Ovary (tissue), 10 donors: Measurements from ENCODE around the gene MGME1. TPM values are rescaled to one million over a fixed set of nuclear protein-coding genes. Genes with fewer than 3 reads are reported as not detected.
A peak's percentile ranks its signal among the peaks of the same experiment; 100 is the strongest.

Source experiments
- DNase-seq, 5 donors: peaks; one replicate each; pipeline ENCODE4 v3.0.0-alpha.2; 2019 to 2020
- H3K27ac ChIP-seq, 2 donors: fragments of 200-600 bp; one replicate each; pipeline versions ENCODE4 v1.5.1 to v1.8.0; 2019 to 2022
- H3K27me3 ChIP-seq: fragments of 200-600 bp; one replicate; pipeline ENCODE4 v1.8.0; 2022
- H3K36me3 ChIP-seq: fragments of 200-600 bp; sonication (generic); one replicate; pipeline ENCODE4 v1.5.1; 2019
- H3K4me1 ChIP-seq: one replicate; pipeline ENCODE4 v1.8.1; 2013; ENCODE audit warnings: mild to moderate bottlenecking, moderate library complexity; ENCODE audit not compliant: insufficient read depth
- H3K4me3 ChIP-seq: fragments of 200-600 bp; sonication (generic); one replicate; pipeline ENCODE4 v1.5.1; 2017
- H3K9me3 ChIP-seq, 2 donors: fragments of 200-600 bp in 1 of 2; sonication (generic) in 1 of 2; one replicate each; pipeline versions ENCODE4 v1.5.1 to v1.8.1; 2013 to 2019; ENCODE audit warnings: mild to moderate bottlenecking in 1 of 2, moderate library complexity in 1 of 2
- EP300 ChIP-seq: sonication (generic); formaldehyde crosslinking; IDR thresholded peaks from one replicate; pipeline ENCODE4 v1.6.1; 2017; ENCODE audit warnings: antibody characterized with exemption
- POLR2A ChIP-seq: fragments of 450-650 bp; IDR thresholded peaks from one replicate; pipeline ENCODE4 v1.6.1; 2017; ENCODE audit warnings: antibody characterized with exemption, mild to moderate bottlenecking, moderate library complexity
- whole genome bisulfite sequencing, 3 donors: extraction: QIAGEN DNeasy Blood & Tissue Kit in 1 of 3; methylation state at CpG; one replicate each; pipeline versions ENCODE4 v1.1.5 to v1.1.7; 2013 to 2017; 5-methylcytosine and 5-hydroxymethylcytosine counted together
- intact Hi-C, 4 donors: fragments of 100-400 bp; cut with DNase I; formaldehyde crosslinking; loops; one replicate each; pipeline versions ENCODE4 v1.11.0 to v1.15.1; 2022 to 2023
- long read RNA-seq, 3 donors: library from polyadenylated mRNA in 2 of 3; unstranded in 2 of 3; transcript quantifications; one replicate each; pipeline ENCODE4 v2.0.0 and lab custom pipeline, GENCODE V29; 2021 to 2026
- polyA plus RNA-seq, 2 donors: library from polyadenylated mRNA; stranded (reverse); fragments of 200-250 nt in 1 of 2; fragments of 350-450 nt in 1 of 2; fragmentation: Illumina TruSeq in 1 of 2; extraction: RNeasy Lipid Tissue Mini Kit (QIAGEN cat#74804) in 1 of 2; gene quantifications; one replicate each; pipeline ENCODE4 v1.2.3, GENCODE V29; 2013 to 2014
- total RNA-seq, 7 donors: library from RNA; depleted of rRNA in 2 of 7; stranded (reverse); fragments of >200 nt in 2 of 7; fragmentation: NEBNext Ultra II Directional in 3 of 7; extraction: Animal tissue kit (Norgen Biotek cat#: 25700) in 3 of 7; gene quantifications; one replicate each; pipeline versions ENCODE4 v1.1.0 to v1.2.4, GENCODE V29; 2016 to 2023
- TF ChIP-seq, protein P1 (sequence below), 3 donors: fragments of 450-650 bp in 2 of 3; fragments of 200-600 bp in 1 of 3; IDR thresholded peaks; one replicate each; pipeline versions ENCODE4 v1.5.1 to v1.8.0; 2016 to 2022; ENCODE audit warnings: antibody characterized with exemption in 3 of 3, mild to moderate bottlenecking in 1 of 3
- donor health status: DM: no; HTN: no; CAD: no; lungs with moderate emphysema.
- donor health status: DM: no; HTN: no; CAD: no.
- donor health status: Bipolar disorder and iron deficiency.
- donor health status: DM: yes; HTN: yes; CAD: no.
- donor health status: DM: no; HTN: no; CAD: no.
- donor health status: DM: yes; HTN: yes; CAD: no.

The MGME1 gene, protein sequence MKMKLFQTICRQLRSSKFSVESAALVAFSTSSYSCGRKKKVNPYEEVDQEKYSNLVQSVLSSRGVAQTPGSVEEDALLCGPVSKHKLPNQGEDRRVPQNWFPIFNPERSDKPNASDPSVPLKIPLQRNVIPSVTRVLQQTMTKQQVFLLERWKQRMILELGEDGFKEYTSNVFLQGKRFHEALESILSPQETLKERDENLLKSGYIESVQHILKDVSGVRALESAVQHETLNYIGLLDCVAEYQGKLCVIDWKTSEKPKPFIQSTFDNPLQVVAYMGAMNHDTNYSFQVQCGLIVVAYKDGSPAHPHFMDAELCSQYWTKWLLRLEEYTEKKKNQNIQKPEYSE
- total RNA-seq (10 to 100 TPM in 1 of 7 donors, 1 to 10 TPM in 6; 5.1 to 11.9 (median 8.3) TPM), polyA plus RNA-seq (10 to 100 TPM in 1 of 2 donors, 1 to 10 TPM in 1; 7.8 to 11.5 TPM)
- long read RNA-seq, donor 1, transcript MGME1-203 (5 exons, 2,336 nt), result major isoform, 30 of 48 reads
- long read RNA-seq, donor 1, partial matches to known transcripts, result 4 of 48 reads
- long read RNA-seq, donor 1, other reads (novel, unspliced or antisense), result 12 of 48 reads
- long read RNA-seq, donor 2, transcript MGME1-203 (5 exons, 2,336 nt), result major isoform, 16 of 18 reads
- long read RNA-seq, donor 2, partial matches to known transcripts, result 0 of 18 reads
- long read RNA-seq, donor 2, other reads (novel, unspliced or antisense), result 0 of 18 reads
- long read RNA-seq, donor 3, partial matches to known transcripts, result 3 of 8 reads
- long read RNA-seq, donor 3, other reads (novel, unspliced or antisense), result 1 of 8 reads

DNA sequence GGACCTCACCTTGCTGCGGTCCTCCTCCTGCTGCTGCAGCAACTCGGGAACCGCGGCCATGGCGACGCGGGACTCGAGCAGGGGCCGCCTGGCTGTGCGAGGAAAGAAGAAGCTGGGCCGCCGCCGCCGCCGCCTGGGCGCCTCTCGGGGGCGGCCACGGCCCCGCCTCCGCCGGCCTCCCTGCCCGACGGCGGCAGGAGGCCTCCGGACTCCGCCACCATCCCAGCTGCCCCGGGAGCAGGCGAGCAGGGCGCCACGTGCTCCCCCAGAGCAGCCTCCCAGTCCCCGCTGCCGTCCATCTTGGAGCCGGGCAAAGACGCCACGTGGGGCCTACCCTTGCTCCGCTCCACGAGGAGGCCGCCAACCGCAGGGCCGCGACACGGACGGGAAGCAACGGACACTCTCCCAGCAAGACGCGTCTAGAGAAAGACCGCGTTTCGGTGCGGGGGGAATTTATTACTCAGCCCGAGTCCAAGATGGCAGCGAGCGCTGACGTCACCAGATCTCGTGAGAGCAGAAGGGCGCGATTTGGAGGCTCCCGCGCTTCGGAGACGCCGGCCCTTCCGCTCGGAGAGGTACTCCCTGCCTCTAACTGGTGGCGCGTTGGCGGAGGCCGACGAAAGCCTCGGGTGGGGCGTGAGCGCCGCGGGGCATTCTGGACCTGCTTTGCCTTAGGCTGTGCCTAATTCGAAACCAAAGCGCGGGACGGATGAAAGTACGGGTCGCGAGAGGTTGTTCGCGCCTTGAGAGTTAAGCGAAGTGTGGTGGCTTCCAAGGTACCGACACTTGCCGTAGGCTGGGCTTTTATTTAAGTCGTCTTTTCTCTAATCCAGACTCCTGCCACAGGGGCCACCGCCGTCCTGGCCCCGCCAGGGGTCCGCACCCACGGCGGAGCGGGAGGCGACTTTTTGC lies at the start of gene MGME1, which contains the start of gene SNX5:
TSS of gene MGME1 (plus strand) at position 653 of the 912 bp plus-strand sequence. CDS start 842 bp downstream, outside the sequence.
TSS of gene SNX5 (minus strand) at position 429 of the 912 bp plus-strand sequence. CDS start at position 60, 369 bp downstream.
- intact Hi-C loops, result loop anchor here in 1 of 4 donors (5.0 kb wide), 1 partner anchor 286 kb away; the partner anchor contains the start of gene RRBP1
- no peaks in the 10 kb centered on the region for H3K9me3 ChIP-seq
- H3K27me3 ChIP-seq, result no peaks in the 10 kb centered on the region
- TF ChIP-seq EP300 (peak; percentile 81), POLR2A (no peak)
- TF ChIP-seq, protein P1, sequence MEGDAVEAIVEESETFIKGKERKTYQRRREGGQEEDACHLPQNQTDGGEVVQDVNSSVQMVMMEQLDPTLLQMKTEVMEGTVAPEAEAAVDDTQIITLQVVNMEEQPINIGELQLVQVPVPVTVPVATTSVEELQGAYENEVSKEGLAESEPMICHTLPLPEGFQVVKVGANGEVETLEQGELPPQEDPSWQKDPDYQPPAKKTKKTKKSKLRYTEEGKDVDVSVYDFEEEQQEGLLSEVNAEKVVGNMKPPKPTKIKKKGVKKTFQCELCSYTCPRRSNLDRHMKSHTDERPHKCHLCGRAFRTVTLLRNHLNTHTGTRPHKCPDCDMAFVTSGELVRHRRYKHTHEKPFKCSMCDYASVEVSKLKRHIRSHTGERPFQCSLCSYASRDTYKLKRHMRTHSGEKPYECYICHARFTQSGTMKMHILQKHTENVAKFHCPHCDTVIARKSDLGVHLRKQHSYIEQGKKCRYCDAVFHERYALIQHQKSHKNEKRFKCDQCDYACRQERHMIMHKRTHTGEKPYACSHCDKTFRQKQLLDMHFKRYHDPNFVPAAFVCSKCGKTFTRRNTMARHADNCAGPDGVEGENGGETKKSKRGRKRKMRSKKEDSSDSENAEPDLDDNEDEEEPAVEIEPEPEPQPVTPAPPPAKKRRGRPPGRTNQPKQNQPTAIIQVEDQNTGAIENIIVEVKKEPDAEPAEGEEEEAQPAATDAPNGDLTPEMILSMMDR (IDR thresholded peaks at IDR 0.05), result peak in 1 of 3 donors; percentile 10
- peak within 1 kb of the TSS; percentile 55 for H3K4me3 ChIP-seq
- 0% methylated on average over 74 to 96 of the region's 96 CpGs for WGBS, 3 donors
- H3K36me3 ChIP-seq, result no peaks in the 10 kb centered on the region
- peaks cover 18% of the 10 kb centered on the region for H3K4me1 ChIP-seq
- peak within 1 kb of the TSS; percentile 97 to 98 for H3K27ac ChIP-seq
- DNase-seq, result peak; percentile 99

DNA sequence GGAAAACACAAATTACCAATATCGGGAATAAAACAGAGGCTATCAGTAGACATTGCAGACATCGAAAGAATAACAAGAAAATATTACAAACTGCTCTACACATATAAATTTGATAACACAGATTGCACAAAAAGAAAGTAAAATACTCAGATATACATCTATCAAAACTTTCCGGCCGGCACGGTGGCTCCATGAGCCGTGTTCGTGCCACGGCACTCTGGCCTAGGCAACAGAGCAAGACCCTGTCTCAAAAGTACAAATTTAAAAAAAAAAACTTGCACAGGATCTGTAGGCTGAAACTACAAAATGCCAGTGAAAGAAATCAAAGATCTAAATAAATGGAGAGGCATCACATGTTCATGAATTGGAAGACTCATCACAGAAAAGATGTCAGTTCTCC lies 49.7 kb upstream of the MGME1 start:
- TF ChIP-seq EP300 (no peak), POLR2A (no peak)
- TF ChIP-seq, protein P1 (IDR thresholded peaks at IDR 0.05), result no peak
- DNase-seq, result no peak
- 93 to 95% (median 95%) methylated on average over 8 of the region's 8 CpGs for WGBS, 3 donors

DNA sequence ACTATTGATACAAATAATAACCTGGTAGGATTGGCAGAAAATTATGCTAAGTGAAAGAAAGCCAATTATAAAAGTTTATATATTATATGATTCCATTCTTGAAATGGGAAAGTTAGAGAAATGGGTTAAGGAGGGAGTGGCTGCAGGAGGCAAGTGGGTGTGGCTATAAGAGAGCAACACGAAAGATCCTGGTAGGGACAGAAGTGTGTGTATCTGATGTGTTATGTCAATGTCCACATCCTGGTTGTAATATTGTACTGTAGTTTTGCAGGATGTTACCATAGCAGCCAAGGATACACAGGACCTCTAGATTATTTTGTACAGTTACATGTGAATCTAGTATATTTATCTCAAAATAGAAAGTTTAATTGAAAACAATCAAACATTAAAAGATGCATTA lies 47.0 kb upstream of the MGME1 start:
- no peaks in the 10 kb centered on the region for H3K4me1 ChIP-seq
- TF ChIP-seq EP300 (no peak), POLR2A (no peak)
- TF ChIP-seq, protein P1 (IDR thresholded peaks at IDR 0.05), result no peak
- H3K4me3 ChIP-seq, result no peak overlapping the region
- 9 to 13% (median 11%) methylated on average over 1 of the region's 1 CpG for WGBS, 3 donors
- DNase-seq, result no peak
- no peaks in the 10 kb centered on the region for H3K27me3 ChIP-seq
- intact Hi-C loops, result no loop called here
- no peak overlapping the region for H3K27ac ChIP-seq
- H3K36me3 ChIP-seq, result no peaks in the 10 kb centered on the region
- H3K9me3 ChIP-seq, result no peaks in the 10 kb centered on the region

More for the DNA sequence above, 49.7 kb upstream of the MGME1 start:
- no peak overlapping the region for H3K27ac ChIP-seq
- H3K4me3 ChIP-seq, result no peak overlapping the region
- intact Hi-C loops, result no loop called here
- H3K36me3 ChIP-seq, result no peaks in the 10 kb centered on the region
- H3K27me3 ChIP-seq, result no peaks in the 10 kb centered on the region
- no peaks in the 10 kb centered on the region for H3K9me3 ChIP-seq
- H3K4me1 ChIP-seq, result no peaks in the 10 kb centered on the region
